SU-DHL-6 (cell line): ENCODE measurements around the gene HTR6.

Source experiments
- H2AFZ ChIP-seq: fragments of 200-600 bp; sonication (generic); 2 replicates; pipeline ENCODE4 v1.6.1; 2014; ENCODE audit warnings: low read depth, mild to moderate bottlenecking, moderate library complexity, mixed read lengths, antibody characterized with exemption, low read length; ENCODE audit not compliant: severe bottlenecking
- H3F3A ChIP-seq: fragments of 200-600 bp; shearing (Covaris generic); 2 replicates; pipeline ENCODE4 v1.6.0; 2016; ENCODE audit warnings: antibody characterized with exemption, mild to moderate bottlenecking; ENCODE audit not compliant: insufficient read depth
- H3K27ac ChIP-seq: fragments of 200-600 bp; sonication (generic); 2 replicates; pipeline ENCODE4 v1.5.1; 2016; ENCODE audit warnings: low read depth, mild to moderate bottlenecking, low read length, moderate library complexity, mixed read lengths
- H3K27me3 ChIP-seq: fragments of 200-600 bp; sonication (generic), shearing (Covaris generic); 2 replicates; pipeline ENCODE4 v1.6.0; 2014; ENCODE audit warnings: mild to moderate bottlenecking, low read length
- H3K36me3 ChIP-seq: fragments of 200-600 bp; sonication (generic); 2 replicates; pipeline ENCODE4 v1.6.1; 2014; ENCODE audit warnings: mild to moderate bottlenecking, low read length, mixed read lengths
- H3K4me2 ChIP-seq: fragments of 300-600, 200-600 bp; shearing (Covaris generic), sonication (generic); 2 replicates; pipeline ENCODE4 v1.6.0; 2014; ENCODE audit warnings: low read length, low read depth, mild to moderate bottlenecking; ENCODE audit not compliant: poor library complexity, severe bottlenecking
- H3K4me3 ChIP-seq: fragments of 200-600 bp; sonication (generic); 2 replicates; pipeline ENCODE4 v1.5.1; 2014; ENCODE audit warnings: antibody characterized with exemption, low read length, mild to moderate bottlenecking, mixed read lengths; ENCODE audit not compliant: insufficient read depth, poor library complexity, severe bottlenecking
- H3K79me2 ChIP-seq: fragments of 200-600 bp; sonication (generic); 2 replicates; pipeline ENCODE4 v1.6.1; 2014; ENCODE audit warnings: mild to moderate bottlenecking, low read length, moderate library complexity; ENCODE audit not compliant: insufficient read depth
- H3K9ac ChIP-seq: fragments of 200-600 bp; sonication (generic); 2 replicates; pipeline ENCODE4 v1.7.0; 2014; ENCODE audit warnings: mild to moderate bottlenecking, low read length
- H3K9me2 ChIP-seq: fragments of 200-600 bp; sonication (generic); replicated peaks from 2 replicates; pipeline ENCODE4 v1.6.1; 2014; ENCODE audit warnings: low read length; ENCODE audit not compliant: insufficient read depth
- H3K9me3 ChIP-seq: fragments of 200-600 bp; sonication (generic); 2 replicates; pipeline ENCODE4 v1.6.1; 2014; ENCODE audit warnings: low read length, mixed read lengths; ENCODE audit not compliant: insufficient read depth
- H4K20me1 ChIP-seq: fragments of 200-600 bp; sonication (generic); 2 replicates; pipeline ENCODE4 v1.6.1; 2014; ENCODE audit warnings: low read depth, mild to moderate bottlenecking, antibody characterized with exemption, low read length, moderate library complexity, mixed read lengths
- EZH2phosphoT487 ChIP-seq: fragments of 200-600 bp; sonication (generic), shearing (Covaris generic); conservative IDR thresholded peaks from 2 replicates; pipeline ENCODE4 v1.6.1; 2018; ENCODE audit warnings: mild to moderate bottlenecking, antibody characterized with exemption, low read length, moderate library complexity, mixed read lengths
- TF ChIP-seq, protein P1 (sequence below): fragments of 200-600 bp; sonication (generic); IDR thresholded peaks from one replicate; pipeline ENCODE4 v1.5.1; 2017; ENCODE audit warnings: antibody characterized with exemption, mild to moderate bottlenecking, low read length, moderate library complexity; ENCODE audit not compliant: insufficient read depth, poor library complexity, severe bottlenecking

Gene HTR6

DNA sequence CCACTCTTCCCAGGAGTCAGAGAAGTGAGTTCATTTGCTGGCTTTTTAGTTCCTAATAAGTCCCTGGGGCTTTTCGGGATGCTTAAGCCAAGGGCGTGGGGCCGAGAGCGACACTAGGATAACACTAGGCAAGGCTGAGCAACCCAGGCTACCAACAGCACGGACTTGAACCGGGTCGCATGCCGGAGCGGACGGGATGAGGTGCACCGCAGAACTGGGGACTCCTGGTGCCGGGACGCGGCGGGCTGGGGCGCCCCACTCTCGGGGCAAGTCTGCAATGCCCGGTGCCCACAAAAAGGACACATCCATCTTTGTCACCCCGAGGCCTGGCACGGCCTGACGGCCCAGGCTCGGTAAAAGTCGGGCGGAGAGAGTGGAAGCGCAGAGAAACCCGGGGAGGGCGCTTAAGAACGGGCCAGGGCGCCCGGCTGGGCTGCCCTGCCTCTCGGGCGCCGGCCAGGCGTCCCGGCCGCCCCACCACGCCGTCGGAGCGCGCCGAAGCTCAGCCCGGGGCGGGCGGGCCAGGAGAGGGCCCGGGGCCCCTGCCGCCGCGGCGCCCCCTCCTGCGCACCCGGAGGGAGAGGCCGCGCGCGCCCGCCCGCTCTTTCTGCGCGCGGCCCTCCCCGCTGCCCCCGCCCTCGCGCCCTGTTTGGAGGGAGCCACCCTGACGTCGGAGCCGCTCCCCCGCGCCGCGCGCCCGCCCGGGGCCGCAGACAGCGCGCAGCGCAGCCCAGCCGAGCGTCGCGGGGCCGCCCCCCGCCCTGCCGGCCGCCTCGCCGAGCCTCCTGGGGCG, 20.9 kb upstream of the HTR6 start, which contains the start of gene NBL1:
Gene NBL1 (plus strand): TSS at position 710 of the 793 bp plus-strand sequence. CDS start 10,720 bp downstream, outside the sequence.
- no peak within 1 kb of the TSS for H3K4me3 ChIP-seq
- no peaks in the 10 kb centered on the region for H3F3A ChIP-seq
- H2AFZ ChIP-seq, result no peak within 1 kb of the TSS
- no peaks in the 10 kb centered on the region for H3K27me3 ChIP-seq
- no peaks in the 10 kb centered on the region for H4K20me1 ChIP-seq
- H3K4me2 ChIP-seq, result peak within 1 kb of the TSS; percentile 34
- no peaks in the 10 kb centered on the region for H3K9me3 ChIP-seq
- no peak within 1 kb of the TSS for H3K27ac ChIP-seq
- H3K9ac ChIP-seq, result no peak within 1 kb of the TSS
- TF ChIP-seq, protein P1, sequence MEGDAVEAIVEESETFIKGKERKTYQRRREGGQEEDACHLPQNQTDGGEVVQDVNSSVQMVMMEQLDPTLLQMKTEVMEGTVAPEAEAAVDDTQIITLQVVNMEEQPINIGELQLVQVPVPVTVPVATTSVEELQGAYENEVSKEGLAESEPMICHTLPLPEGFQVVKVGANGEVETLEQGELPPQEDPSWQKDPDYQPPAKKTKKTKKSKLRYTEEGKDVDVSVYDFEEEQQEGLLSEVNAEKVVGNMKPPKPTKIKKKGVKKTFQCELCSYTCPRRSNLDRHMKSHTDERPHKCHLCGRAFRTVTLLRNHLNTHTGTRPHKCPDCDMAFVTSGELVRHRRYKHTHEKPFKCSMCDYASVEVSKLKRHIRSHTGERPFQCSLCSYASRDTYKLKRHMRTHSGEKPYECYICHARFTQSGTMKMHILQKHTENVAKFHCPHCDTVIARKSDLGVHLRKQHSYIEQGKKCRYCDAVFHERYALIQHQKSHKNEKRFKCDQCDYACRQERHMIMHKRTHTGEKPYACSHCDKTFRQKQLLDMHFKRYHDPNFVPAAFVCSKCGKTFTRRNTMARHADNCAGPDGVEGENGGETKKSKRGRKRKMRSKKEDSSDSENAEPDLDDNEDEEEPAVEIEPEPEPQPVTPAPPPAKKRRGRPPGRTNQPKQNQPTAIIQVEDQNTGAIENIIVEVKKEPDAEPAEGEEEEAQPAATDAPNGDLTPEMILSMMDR, result no peak
- TF ChIP-seq EZH2phosphoT487, result no peak
- no peaks in the 10 kb centered on the region for H3K9me2 ChIP-seq
- H3K36me3 ChIP-seq, result no peaks in the 10 kb centered on the region
- no peaks in the 10 kb centered on the region for H3K79me2 ChIP-seq

GRCh38 chr1:19644395-19644680, 20.3 kb upstream of the HTR6 start:
- no peaks in the 10 kb centered on the region for H3K9me2 ChIP-seq
- H3K4me3 ChIP-seq, result no peak overlapping the region
- no peaks in the 10 kb centered on the region for H3K9me3 ChIP-seq
- no peaks in the 10 kb centered on the region for H4K20me1 ChIP-seq
- H3K9ac ChIP-seq, result no peak overlapping the region
- H3K27me3 ChIP-seq, result no peaks in the 10 kb centered on the region
- no peak overlapping the region for H2AFZ ChIP-seq
- no peaks in the 10 kb centered on the region for H3K36me3 ChIP-seq
- H3K27ac ChIP-seq, result no peak overlapping the region
- TF ChIP-seq, protein P1, result no peak
- no peak for TF ChIP-seq EZH2phosphoT487
- H3F3A ChIP-seq, result no peaks in the 10 kb centered on the region
- H3K79me2 ChIP-seq, result no peaks in the 10 kb centered on the region
- peak overlapping the region; percentile 34 for H3K4me2 ChIP-seq

DNA sequence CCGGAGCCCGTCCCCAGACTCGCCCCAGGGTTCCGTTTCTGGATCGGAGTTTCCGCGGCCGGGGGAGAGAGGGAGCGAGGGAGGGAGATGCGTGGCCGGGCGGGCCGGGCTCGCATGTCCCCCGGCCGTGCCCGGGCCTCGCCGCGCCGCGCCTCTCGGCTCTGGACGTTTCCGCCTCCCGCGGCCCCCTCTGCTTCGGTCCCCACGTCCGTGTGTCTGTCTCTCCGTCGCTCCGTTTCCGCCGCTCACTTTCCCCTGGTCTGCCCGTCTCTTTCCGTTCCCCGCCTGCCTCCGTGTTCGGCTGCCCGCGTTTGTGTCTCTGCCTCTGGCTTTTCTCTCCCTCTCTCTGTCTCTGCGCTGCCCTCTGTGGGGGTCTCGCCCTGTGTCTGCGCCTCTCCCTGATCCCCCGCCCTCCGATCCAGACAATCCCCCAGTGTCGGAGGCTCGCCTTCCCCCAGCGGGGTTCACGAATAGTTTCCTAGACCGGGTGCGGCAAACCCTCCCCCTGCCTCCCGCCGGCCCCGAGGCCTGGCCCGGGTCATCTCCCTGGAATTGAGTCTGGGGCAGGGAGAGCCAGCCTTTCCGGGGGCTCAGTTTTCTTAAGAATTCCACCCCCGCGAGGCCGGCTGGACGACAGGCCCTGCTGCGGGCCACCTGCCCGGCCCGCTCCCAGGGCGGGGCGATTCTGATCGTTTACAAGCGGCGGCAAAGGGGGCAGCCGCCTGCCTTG, 19.8 kb upstream of the HTR6 start:
- Histone ChIP-seq H3K36me3 (no peaks in the 10 kb centered on the region), H3K79me2 (no peaks in the 10 kb centered on the region), H3K4me3 (no peak overlapping the region), H2AFZ (no peak overlapping the region), H3F3A (no peaks in the 10 kb centered on the region), H3K27ac (no peak overlapping the region), H3K9ac (no peak overlapping the region), H4K20me1 (no peaks in the 10 kb centered on the region), H3K27me3 (no peaks in the 10 kb centered on the region), H3K9me3 (no peaks in the 10 kb centered on the region), H3K9me2 (no peaks in the 10 kb centered on the region), H3K4me2 (peak overlapping the region; percentile 34)
- TF ChIP-seq, protein P1, result no peak
- no peak for TF ChIP-seq EZH2phosphoT487
